ENCODE results near the gene FAF2. TPM values are rescaled to one million over a fixed set of nuclear protein-coding genes. Genes with fewer than 3 reads are reported as not detected.

Gene FAF2
- total RNA-seq, 4 donors from 2014 or later: 12.3 to 47.8 (median 32.5) TPM

GRCh38 chr5:176420086-176420485, 28.1 kb upstream of the FAF2 start:
- no peak overlapping the region for H3K27ac ChIP-seq
- H3K36me3 ChIP-seq: no peaks in the 10 kb centered on the region
- TF ChIP-seq CTCF (IDR thresholded peaks at IDR 0.05) (no peak), POLR2A (IDR thresholded peaks at IDR 0.05) (no peak)
- H3K9me3 ChIP-seq: no peaks in the 10 kb centered on the region
- peaks cover 3 to 5% of the 10 kb centered on the region in 2 donors for H3K4me1 ChIP-seq
- H3K4me3 ChIP-seq: no peak overlapping the region
- no peaks in the 10 kb centered on the region for H3K27me3 ChIP-seq
- intact Hi-C loops (cut with DNase I; ENCODE audit: low total_unique reads): no loop called here
- DNase-seq: no peak

- no peak overlapping the region for H3K27ac ChIP-seq
- TF ChIP-seq POLR2A (IDR thresholded peaks at IDR 0.05) (no peak), CTCF (IDR thresholded peaks at IDR 0.05) (no peak)
- H3K27me3 ChIP-seq: no peaks in the 10 kb centered on the region
- no peak overlapping the region for H3K4me3 ChIP-seq
- H3K4me1 ChIP-seq: peaks cover 3 to 4% of the 10 kb centered on the region in 2 donors
- no peaks in the 10 kb centered on the region for H3K9me3 ChIP-seq
- intact Hi-C loops (cut with DNase I; ENCODE audit: low total_unique reads): no loop called here
- no peak for DNase-seq
- H3K36me3 ChIP-seq: no peaks in the 10 kb centered on the region
Observed at GRCh38 chr5:176420972-176421544, 27.1 kb upstream of the FAF2 start.

GRCh38 chr5:176424181-176424580, 24.0 kb upstream of the FAF2 start:
- no peak for DNase-seq
- H3K4me1 ChIP-seq: no peaks in the 10 kb centered on the region

GRCh38 chr5:176425138-176425537, 23.0 kb upstream of the FAF2 start:
- no peak for TF ChIP-seq POLR2A (IDR thresholded peaks at IDR 0.05)
- TF ChIP-seq CTCF (IDR thresholded peaks at IDR 0.05): no peak
- H3K9me3 ChIP-seq: no peaks in the 10 kb centered on the region
- no peaks in the 10 kb centered on the region for H3K4me1 ChIP-seq
- H3K27me3 ChIP-seq: no peaks in the 10 kb centered on the region
- no peaks in the 10 kb centered on the region for H3K36me3 ChIP-seq
- H3K4me3 ChIP-seq: no peak overlapping the region
- intact Hi-C loops (cut with DNase I; ENCODE audit: low total_unique reads): no loop called here
- H3K27ac ChIP-seq: no peak overlapping the region
- no peak for DNase-seq

More at GRCh38 chr5:176424181-176424580, 24.0 kb upstream of the FAF2 start:
- intact Hi-C loops (cut with DNase I; ENCODE audit: low total_unique reads): no loop called here
- TF ChIP-seq CTCF (IDR thresholded peaks at IDR 0.05) (no peak), POLR2A (IDR thresholded peaks at IDR 0.05) (no peak)
- no peak overlapping the region for H3K27ac ChIP-seq
- H3K27me3 ChIP-seq: no peaks in the 10 kb centered on the region
- no peaks in the 10 kb centered on the region for H3K9me3 ChIP-seq
- no peaks in the 10 kb centered on the region for H3K36me3 ChIP-seq
- no peak overlapping the region for H3K4me3 ChIP-seq

- no peak for DNase-seq
- Histone ChIP-seq H3K4me3 (no peak overlapping the region), H3K9me3 (no peaks in the 10 kb centered on the region), H3K27ac (no peak overlapping the region), H3K4me1 (no peaks in the 10 kb centered on the region), H3K36me3 (no peaks in the 10 kb centered on the region), H3K27me3 (no peaks in the 10 kb centered on the region)
- intact Hi-C loops (cut with DNase I; ENCODE audit: low total_unique reads): no loop called here
- no peak for TF ChIP-seq CTCF (IDR thresholded peaks at IDR 0.05)
- no peak for TF ChIP-seq POLR2A (IDR thresholded peaks at IDR 0.05)
Observed at GRCh38 chr5:176425791-176426190, 22.4 kb upstream of the FAF2 start.
